Mucosa of rectum (tissue), 2 donors: ENCODE data around the gene VOPP1.

Experiments
- H3K27ac ChIP-seq, 2 donors: one replicate each; pipeline ENCODE4 v1.7.0; 2013; ENCODE audit warnings: inconsistent platforms in 2 of 2, low read depth in 2 of 2, low read length in 2 of 2
- H3K27me3 ChIP-seq, 2 donors: one replicate each; pipeline ENCODE4 v1.7.0; 2013; ENCODE audit warnings: low read length in 2 of 2; ENCODE audit not compliant: control insufficient read depth in 2 of 2, insufficient read depth in 2 of 2
- H3K36me3 ChIP-seq, 2 donors: one replicate each; pipeline ENCODE4 v1.7.0; 2013; ENCODE audit warnings: low read length in 2 of 2; ENCODE audit not compliant: control insufficient read depth in 2 of 2, insufficient read depth in 2 of 2
- H3K4me1 ChIP-seq, 2 donors: one replicate each; pipeline ENCODE4 v1.7.0; 2013; ENCODE audit warnings: low read length in 2 of 2, mild to moderate bottlenecking in 1 of 2; ENCODE audit not compliant: control insufficient read depth in 2 of 2, insufficient read depth in 2 of 2
- H3K4me3 ChIP-seq, 2 donors: one replicate each; pipeline ENCODE4 v1.7.0; 2013; ENCODE audit warnings: low read length in 2 of 2
- H3K9ac ChIP-seq, 2 donors: one replicate each; pipeline ENCODE4 v1.7.0; 2013; ENCODE audit warnings: low read length in 2 of 2, low read depth in 1 of 2, mild to moderate bottlenecking in 1 of 2
- H3K9me3 ChIP-seq, 2 donors: one replicate each; pipeline ENCODE4 v1.7.0; 2013; ENCODE audit warnings: low read length in 2 of 2; ENCODE audit not compliant: control insufficient read depth in 2 of 2
- donor health status: healthy.
- donor health status: Normal muscosa, but diverticular disease.

VOPP1 gene

GRCh38 chr7:55569797-55570196, 2.5 kb downstream of the VOPP1 start:
- peak overlapping the region in 1 of 2 donors; percentile 17 for H3K9ac ChIP-seq
- peak overlapping the region; percentile 38 to 86 for H3K27ac ChIP-seq
- no peaks in the 10 kb centered on the region for H3K27me3 ChIP-seq
- H3K9me3 ChIP-seq = no peaks in the 10 kb centered on the region
- peak overlapping the region in 1 of 2 donors; percentile 85 for H3K4me3 ChIP-seq
- peaks cover 32 to 33% of the 10 kb centered on the region in 2 donors for H3K4me1 ChIP-seq
- H3K36me3 ChIP-seq = no peaks in the 10 kb centered on the region

GRCh38 chr7:55569269-55569663, 3.0 kb downstream of the VOPP1 start:
- Histone ChIP-seq H3K36me3 (no peaks in the 10 kb centered on the region), H3K27me3 (no peaks in the 10 kb centered on the region), H3K4me1 (peaks cover 32 to 33% of the 10 kb centered on the region in 2 donors), H3K4me3 (peak overlapping the region in 1 of 2 donors; percentile 85), H3K9ac (peak overlapping the region in 1 of 2 donors; percentile 17), H3K27ac (peak overlapping the region; percentile 38 to 86), H3K9me3 (no peaks in the 10 kb centered on the region)

- Histone ChIP-seq H3K27ac (peak overlapping the region; percentile 38 to 86), H3K4me3 (no peak overlapping the region), H3K27me3 (no peaks in the 10 kb centered on the region), H3K36me3 (no peaks in the 10 kb centered on the region), H3K9me3 (no peaks in the 10 kb centered on the region), H3K4me1 (peaks cover 31 to 33% of the 10 kb centered on the region in 2 donors), H3K9ac (peak overlapping the region in 1 of 2 donors; percentile 32)
Measured at GRCh38 chr7:55568613-55569268, 3.6 kb downstream of the VOPP1 start.

- Histone ChIP-seq H3K9me3 (no peaks in the 10 kb centered on the region), H3K27me3 (no peaks in the 10 kb centered on the region), H3K36me3 (no peaks in the 10 kb centered on the region), H3K9ac (no peak overlapping the region), H3K4me1 (peaks cover 21 to 23% of the 10 kb centered on the region in 2 donors), H3K27ac (no peak overlapping the region), H3K4me3 (no peak overlapping the region)
Measured at GRCh38 chr7:55567571-55567970, 4.7 kb downstream of the VOPP1 start.

- H3K4me1 ChIP-seq = peaks cover 21 to 23% of the 10 kb centered on the region in 2 donors
- no peaks in the 10 kb centered on the region for H3K27me3 ChIP-seq
- H3K36me3 ChIP-seq = no peaks in the 10 kb centered on the region
- H3K9ac ChIP-seq = no peak overlapping the region
- no peak overlapping the region for H3K27ac ChIP-seq
- H3K9me3 ChIP-seq = no peaks in the 10 kb centered on the region
- peak overlapping the region in 1 of 2 donors; percentile 3 for H3K4me3 ChIP-seq
Measured at GRCh38 chr7:55565681-55566080, 6.6 kb downstream of the VOPP1 start.

- H3K36me3 ChIP-seq = no peaks in the 10 kb centered on the region
- no peaks in the 10 kb centered on the region for H3K27me3 ChIP-seq
- no peak overlapping the region for H3K4me3 ChIP-seq
- peaks cover 7 to 14% of the 10 kb centered on the region in 2 donors for H3K4me1 ChIP-seq
- no peak overlapping the region for H3K9ac ChIP-seq
- no peaks in the 10 kb centered on the region for H3K9me3 ChIP-seq
- no peak overlapping the region for H3K27ac ChIP-seq
Measured at GRCh38 chr7:55563596-55564325, 8.5 kb downstream of the VOPP1 start.

GRCh38 chr7:55561690-55562089, 10.6 kb downstream of the VOPP1 start:
- H3K9me3 ChIP-seq = no peaks in the 10 kb centered on the region
- H3K4me3 ChIP-seq = no peak overlapping the region
- H3K36me3 ChIP-seq = no peaks in the 10 kb centered on the region
- peaks cover 6 to 14% of the 10 kb centered on the region in 2 donors for H3K4me1 ChIP-seq
- H3K9ac ChIP-seq = no peak overlapping the region
- H3K27ac ChIP-seq = no peak overlapping the region
- H3K27me3 ChIP-seq = no peaks in the 10 kb centered on the region

- Histone ChIP-seq H3K9ac (no peak overlapping the region), H3K4me1 (peaks cover 0 to 12% of the 10 kb centered on the region in 2 donors), H3K9me3 (no peaks in the 10 kb centered on the region), H3K4me3 (no peak overlapping the region), H3K27ac (peak overlapping the region in 1 of 2 donors; percentile 29), H3K36me3 (peaks cover 0 to 2% of the 10 kb centered on the region in 2 donors), H3K27me3 (no peaks in the 10 kb centered on the region)
Measured at GRCh38 chr7:55558962-55559920, 13.1 kb downstream of the VOPP1 start.

- peak overlapping the region in 1 of 2 donors; percentile 66 for H3K27ac ChIP-seq
- H3K4me1 ChIP-seq = peaks cover 13 to 27% of the 10 kb centered on the region in 2 donors
- peaks cover 0 to 2% of the 10 kb centered on the region in 2 donors for H3K36me3 ChIP-seq
- no peaks in the 10 kb centered on the region for H3K9me3 ChIP-seq
- H3K4me3 ChIP-seq = no peak overlapping the region
- H3K9ac ChIP-seq = no peak overlapping the region
- no peaks in the 10 kb centered on the region for H3K27me3 ChIP-seq
Measured at GRCh38 chr7:55557666-55558188, 14.6 kb downstream of the VOPP1 start.
